Natural killer cell treated with Interleukin-12 subunit alpha and Interleukin-12 subunit beta and Interleukin-15 and Interleukin-18, amount 100 ng/mL, for 72 hours (primary cell): ENCODE measurements around the gene THY1. TPM values are rescaled to one million over a fixed set of nuclear protein-coding genes. Genes with fewer than 3 reads are reported as not detected.
"Not testable (repeated sequence)": the region's sequence is repeated elsewhere in the genome, so short reads cannot be mapped to it uniquely, and the experiment has no call there.

Experiments
- ATAC-seq, 2 donors: fragments of 150-1000 bp; cut with Tn5 transposase in 1 of 2; sonication (Bioruptor Pico), chemical (Tn5 transposase) in 1 of 2; 2 replicates each; pipeline ENCODE4 v1.10.0; 2021
- DNase-seq: peaks from one replicate; pipeline ENCODE4 v3.0.0; 2022; ENCODE audit warnings: low spot score
- H3K27ac Mint-ChIP-seq, 2 donors: 1 replicate in 1 of 2; 2 replicates in 1 of 2; pipeline ENCODE4 v1.8.0; 2022; ENCODE audit warnings: mixed read lengths in 2 of 2, mild to moderate bottlenecking in 1 of 2, moderate library complexity in 1 of 2
- H3K27me3 Mint-ChIP-seq, 2 donors: 1 replicate in 1 of 2; 2 replicates in 1 of 2; pipeline ENCODE4 v1.8.0; 2022; ENCODE audit warnings: mixed read lengths in 2 of 2
- H3K36me3 Mint-ChIP-seq: one replicate; pipeline ENCODE4 v1.8.0; 2022; ENCODE audit warnings: mixed read lengths
- H3K4me1 Mint-ChIP-seq, 2 donors: 1 replicate in 1 of 2; 2 replicates in 1 of 2; pipeline ENCODE4 v1.8.0; 2022; ENCODE audit warnings: low read depth in 2 of 2, mixed read lengths in 2 of 2, mild to moderate bottlenecking in 1 of 2
- H3K4me3 Mint-ChIP-seq: one replicate; pipeline ENCODE4 v1.8.0; 2022; ENCODE audit warnings: mixed read lengths
- H3K9me3 Mint-ChIP-seq: 2 replicates; pipeline ENCODE4 v1.8.0; 2022; ENCODE audit warnings: mixed read lengths
- total RNA-seq, 2 donors: library from RNA; stranded (reverse); gene quantifications; one replicate each; pipeline ENCODE4 v1.2.3, GENCODE V29; 2022

Gene THY1
- total RNA-seq, 2 donors from 2014 or later = not detected

DNA sequence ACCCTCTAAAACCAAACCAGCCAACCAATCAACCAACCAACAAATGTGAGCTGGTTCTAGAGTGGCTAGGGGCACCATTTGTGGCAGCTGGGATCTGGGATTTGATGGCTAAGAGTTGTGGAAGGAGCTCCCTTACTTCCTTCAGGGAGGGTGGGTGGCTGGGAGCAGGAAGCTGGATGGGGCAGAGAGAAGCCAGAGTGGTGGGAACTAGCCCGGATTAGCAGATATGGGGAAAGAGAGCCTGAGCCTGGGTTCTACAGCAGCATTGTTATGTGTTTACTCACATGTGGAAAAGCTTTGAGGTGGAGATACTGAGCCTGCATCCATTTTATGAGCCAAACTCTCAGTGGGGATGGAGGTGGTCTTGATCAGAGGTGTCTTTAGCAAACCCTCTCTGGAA lies 30.9 kb upstream of the THY1 start:
- H3K4me1 Mint-ChIP-seq = peaks cover 3 to 9% of the 10 kb centered on the region in 2 donors
- peaks cover 39 to 47% of the 10 kb centered on the region in 2 donors for H3K27me3 Mint-ChIP-seq
- no peak overlapping the region for H3K4me3 Mint-ChIP-seq
- no peak for ATAC-seq
- no peaks in the 10 kb centered on the region for H3K36me3 Mint-ChIP-seq
- no peak overlapping the region for H3K27ac Mint-ChIP-seq
- no peaks in the 10 kb centered on the region for H3K9me3 Mint-ChIP-seq
- no peak for DNase-seq

DNA sequence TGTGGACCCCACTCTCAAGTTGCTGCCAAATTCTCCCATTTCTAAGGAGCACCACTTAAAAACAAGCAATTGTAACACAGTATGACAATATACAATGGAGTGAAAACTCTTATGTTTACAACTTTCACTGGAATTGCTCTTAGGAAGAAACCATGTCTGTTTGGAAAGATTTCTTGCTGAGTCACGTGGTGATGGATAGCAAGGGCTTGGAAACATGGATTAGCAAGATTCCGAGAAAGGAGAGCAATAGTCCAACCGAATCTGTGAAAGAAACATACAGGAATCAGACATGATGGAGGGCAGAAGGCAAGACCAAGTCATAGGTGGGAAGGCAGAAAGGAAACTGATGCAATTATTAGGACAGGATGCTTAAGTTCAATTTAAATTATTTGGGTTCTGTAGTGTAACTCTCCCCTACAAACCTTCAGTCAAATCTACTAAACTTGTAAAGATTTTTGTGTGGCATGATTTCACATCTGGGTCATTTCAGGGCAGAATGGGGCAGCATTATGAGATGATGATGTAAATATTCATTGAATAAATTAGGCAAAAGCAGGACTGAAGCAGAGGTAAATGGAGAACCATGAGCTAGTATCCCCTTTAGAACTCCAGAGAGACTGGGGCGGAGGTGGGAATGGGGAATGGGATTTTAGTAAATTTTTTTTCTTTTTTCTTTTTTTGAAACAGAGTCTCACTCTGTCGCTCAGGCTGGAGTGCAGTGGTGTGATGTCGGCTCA lies 27.8 kb upstream of the THY1 start:
- peaks cover 48 to 75% of the 10 kb centered on the region in 2 donors for H3K27me3 Mint-ChIP-seq
- H3K27ac Mint-ChIP-seq = no peak overlapping the region
- H3K4me1 Mint-ChIP-seq = no peaks in the 10 kb centered on the region
- ATAC-seq = no peak
- H3K9me3 Mint-ChIP-seq = no peaks in the 10 kb centered on the region
- H3K4me3 Mint-ChIP-seq = no peak overlapping the region
- no peaks in the 10 kb centered on the region for H3K36me3 Mint-ChIP-seq
- DNase-seq = no peak

GRCh38 chr11:119449498-119449897 lies 26.5 kb upstream of the THY1 start:
- Mint-ChIP-seq H3K4me1 (no peaks in the 10 kb centered on the region), H3K9me3 (no peaks in the 10 kb centered on the region), H3K4me3 (no peak overlapping the region), H3K27ac (no peak overlapping the region), H3K36me3 (no peaks in the 10 kb centered on the region), H3K27me3 (peaks cover 57 to 80% of the 10 kb centered on the region in 2 donors)
- no peak for DNase-seq
- no peak for ATAC-seq

- Mint-ChIP-seq H3K9me3 (no peaks in the 10 kb centered on the region), H3K27ac (no peak overlapping the region), H3K4me3 (no peak overlapping the region), H3K4me1 (no peaks in the 10 kb centered on the region), H3K27me3 (peaks cover 59 to 90% of the 10 kb centered on the region in 2 donors), H3K36me3 (no peaks in the 10 kb centered on the region)
- DNase-seq (no peak), ATAC-seq (no peak)
These were observed 25.4 kb upstream of the THY1 start for GRCh38 chr11:119448380-119448779.

DNA sequence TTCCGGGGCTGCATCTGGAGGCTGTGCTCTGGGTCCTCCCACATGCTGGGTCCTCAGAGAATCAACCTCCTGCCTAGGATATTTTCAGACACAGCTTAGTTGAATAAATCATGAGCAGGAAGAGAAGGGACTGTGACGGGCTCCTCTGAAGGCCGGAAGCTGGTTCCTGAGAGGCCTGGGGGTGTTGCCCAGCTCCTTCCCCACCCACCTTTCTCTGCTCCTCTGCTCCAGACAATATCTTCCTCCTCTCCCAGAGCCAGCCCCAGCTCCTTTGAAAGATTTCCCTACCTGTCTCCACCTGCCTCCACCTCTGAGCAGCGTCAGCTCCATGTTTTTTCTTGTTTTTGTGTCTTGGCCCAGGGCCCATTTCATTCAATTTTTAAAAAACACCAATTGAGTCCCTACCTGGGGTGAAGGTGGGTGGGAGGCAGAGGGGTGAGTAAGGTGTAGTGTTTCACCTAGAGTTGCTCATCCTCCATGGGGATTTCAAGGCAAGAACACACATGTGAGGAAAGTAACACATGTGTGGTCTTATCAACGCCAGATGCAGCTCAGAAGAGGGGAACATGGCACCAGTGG lies 24.8 kb upstream of the THY1 start:
- Mint-ChIP-seq H3K27ac (no peak overlapping the region), H3K36me3 (no peaks in the 10 kb centered on the region), H3K4me3 (no peak overlapping the region), H3K9me3 (no peaks in the 10 kb centered on the region), H3K4me1 (peaks cover 0 to 1% of the 10 kb centered on the region in 2 donors), H3K27me3 (peaks cover 57 to 89% of the 10 kb centered on the region in 2 donors)
- ATAC-seq (peak in 1 of 2 donors; percentile 20), DNase-seq (no peak)

GRCh38 chr11:119446871-119447663 lies 24.1 kb upstream of the THY1 start:
- Mint-ChIP-seq H3K4me1 (peaks cover 2 to 5% of the 10 kb centered on the region in 2 donors), H3K4me3 (no peak overlapping the region), H3K27ac (no peak overlapping the region), H3K9me3 (no peaks in the 10 kb centered on the region), H3K27me3 (peaks cover 58 to 86% of the 10 kb centered on the region in 2 donors), H3K36me3 (no peaks in the 10 kb centered on the region)
- no peak for DNase-seq
- no peak for ATAC-seq

DNA sequence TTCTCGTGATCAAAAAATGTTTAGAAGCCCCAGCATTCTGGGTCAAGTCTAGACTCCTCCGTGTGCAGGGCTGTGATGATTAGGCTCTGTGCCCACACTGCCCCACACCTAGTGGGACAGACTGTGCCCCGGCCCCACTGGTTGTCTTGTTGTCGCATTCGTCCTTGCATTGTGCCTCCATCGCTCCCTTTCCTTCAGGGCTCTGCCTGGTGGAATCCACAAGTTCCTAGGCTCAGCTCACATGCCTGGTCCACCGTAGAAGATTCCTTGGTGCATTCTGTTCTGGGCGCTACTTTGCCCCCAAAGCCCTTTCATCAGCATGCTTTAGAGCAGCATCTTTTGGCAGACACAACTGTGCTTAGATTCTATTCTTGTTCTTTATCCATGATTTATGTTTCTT lies 23.5 kb upstream of the THY1 start:
- H3K27me3 Mint-ChIP-seq = peaks cover 54 to 79% of the 10 kb centered on the region in 2 donors
- no peaks in the 10 kb centered on the region for H3K36me3 Mint-ChIP-seq
- H3K4me3 Mint-ChIP-seq = no peak overlapping the region
- no peaks in the 10 kb centered on the region for H3K9me3 Mint-ChIP-seq
- peaks cover 6% of the 10 kb centered on the region in 2 donors for H3K4me1 Mint-ChIP-seq
- no peak for ATAC-seq
- no peak overlapping the region for H3K27ac Mint-ChIP-seq
- DNase-seq = no peak

DNA sequence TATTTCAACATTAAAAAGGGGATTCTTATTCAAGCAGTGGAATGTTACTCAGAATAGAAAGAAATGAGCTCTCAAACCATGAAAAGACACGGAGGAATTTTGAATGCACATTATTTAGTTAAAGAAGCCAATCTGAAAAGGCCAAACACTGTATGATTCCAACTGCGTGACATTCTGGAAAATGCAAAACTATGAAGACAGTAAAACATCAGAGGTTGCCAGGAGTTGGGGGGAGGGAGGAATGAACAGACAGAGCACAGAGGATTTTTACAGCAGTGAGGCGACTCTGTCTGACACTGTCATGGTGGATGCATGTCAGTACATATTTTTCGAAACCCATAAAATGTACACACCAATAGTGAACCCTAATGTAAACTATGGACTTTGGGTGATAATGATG lies 22.9 kb upstream of the THY1 start:
- DNase-seq (no peak), ATAC-seq (no peak)
- peaks cover 12% of the 10 kb centered on the region in 2 donors for H3K4me1 Mint-ChIP-seq
- H3K9me3 Mint-ChIP-seq = no peaks in the 10 kb centered on the region
- peaks cover 52 to 75% of the 10 kb centered on the region in 2 donors for H3K27me3 Mint-ChIP-seq
- no peaks in the 10 kb centered on the region for H3K36me3 Mint-ChIP-seq
- H3K27ac Mint-ChIP-seq = no peak overlapping the region
- H3K4me3 Mint-ChIP-seq = no peak overlapping the region

GRCh38 chr11:119445379-119445778 lies 22.4 kb upstream of the THY1 start:
- H3K27ac Mint-ChIP-seq = no peak overlapping the region
- H3K9me3 Mint-ChIP-seq = no peaks in the 10 kb centered on the region
- DNase-seq (no peak), ATAC-seq (no peak)
- peaks cover 48 to 70% of the 10 kb centered on the region in 2 donors for H3K27me3 Mint-ChIP-seq
- H3K36me3 Mint-ChIP-seq = no peaks in the 10 kb centered on the region
- peaks cover 16 to 17% of the 10 kb centered on the region in 2 donors for H3K4me1 Mint-ChIP-seq
- no peak overlapping the region for H3K4me3 Mint-ChIP-seq

DNA sequence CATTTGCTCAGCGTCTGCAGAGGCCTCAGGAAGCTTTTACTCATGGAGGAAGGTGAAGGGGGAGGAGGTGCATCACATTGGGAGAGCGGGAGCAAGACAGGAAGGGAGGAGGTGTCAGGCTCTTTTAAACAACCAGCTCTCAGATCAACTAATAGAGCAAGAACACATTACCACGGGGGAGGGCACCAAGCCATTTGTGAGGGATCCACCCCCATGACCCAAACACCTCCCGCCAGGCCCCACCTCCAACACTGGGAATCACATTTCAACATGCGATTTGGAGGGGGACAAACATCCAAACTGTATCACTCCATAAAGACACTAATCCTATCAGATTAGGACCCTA lies 18.9 kb upstream of the THY1 start:
- H3K36me3 Mint-ChIP-seq = peaks cover 4% of the 10 kb centered on the region
- no peak for DNase-seq
- ATAC-seq = no peak
- peak overlapping the region; percentile 45 for H3K4me3 Mint-ChIP-seq
- H3K4me1 Mint-ChIP-seq = peaks cover 17% of the 10 kb centered on the region in 2 donors
- H3K9me3 Mint-ChIP-seq = no peaks in the 10 kb centered on the region
- no peak overlapping the region for H3K27ac Mint-ChIP-seq
- peaks cover 40 to 50% of the 10 kb centered on the region in 2 donors for H3K27me3 Mint-ChIP-seq

GRCh38 chr11:119438599-119438998 lies 15.6 kb upstream of the THY1 start:
- Mint-ChIP-seq H3K27me3 (peaks cover 27 to 35% of the 10 kb centered on the region in 2 donors), H3K4me3 (no peak overlapping the region), H3K9me3 (no peaks in the 10 kb centered on the region), H3K27ac (no peak overlapping the region), H3K4me1 (peaks cover 17% of the 10 kb centered on the region in 2 donors), H3K36me3 (peaks cover 4% of the 10 kb centered on the region)
- DNase-seq = no peak
- no peak for ATAC-seq

GRCh38 chr11:119437521-119437920 lies 14.5 kb upstream of the THY1 start:
- Mint-ChIP-seq H3K4me1 (peaks cover 13 to 15% of the 10 kb centered on the region in 2 donors), H3K27me3 (peaks cover 26 to 29% of the 10 kb centered on the region in 2 donors)
- not testable (repeated sequence) for H3K27ac Mint-ChIP-seq, H3K9me3 Mint-ChIP-seq, H3K36me3 Mint-ChIP-seq, DNase-seq, ATAC-seq, H3K4me3 Mint-ChIP-seq

DNA sequence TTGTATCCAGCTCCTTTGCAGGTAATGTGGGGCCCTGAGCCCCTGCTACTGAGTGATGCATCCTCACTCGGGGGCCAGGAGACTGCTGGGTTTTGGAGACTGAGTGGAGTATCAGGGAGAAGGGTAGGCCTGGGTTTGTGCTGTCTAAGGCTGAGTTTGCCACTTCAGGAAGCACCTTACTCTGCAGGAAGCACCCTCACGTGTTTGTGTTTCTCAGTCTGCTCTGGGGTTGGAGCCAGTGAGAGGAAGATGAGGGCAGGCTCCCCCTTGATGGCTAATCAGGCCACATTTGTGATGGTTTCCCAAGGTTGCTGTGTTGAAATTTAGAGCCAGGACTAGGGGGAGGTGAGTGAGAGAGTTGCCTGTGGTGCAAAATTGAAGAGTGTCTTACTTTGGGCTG lies 13.7 kb upstream of the THY1 start:
- Mint-ChIP-seq H3K27ac (no peak overlapping the region), H3K36me3 (peaks cover 4% of the 10 kb centered on the region), H3K27me3 (peaks cover 31% of the 10 kb centered on the region in 2 donors), H3K4me3 (no peak overlapping the region), H3K9me3 (no peaks in the 10 kb centered on the region), H3K4me1 (peaks cover 12 to 13% of the 10 kb centered on the region in 2 donors)
- no peak for DNase-seq
- no peak for ATAC-seq

- DNase-seq = no peak
- H3K27me3 Mint-ChIP-seq = peaks cover 37% of the 10 kb centered on the region in 2 donors
- H3K36me3 Mint-ChIP-seq = peaks cover 4% of the 10 kb centered on the region
- ATAC-seq = no peak
- no peak overlapping the region for H3K4me3 Mint-ChIP-seq
- H3K4me1 Mint-ChIP-seq = peaks cover 7 to 8% of the 10 kb centered on the region in 2 donors
- no peaks in the 10 kb centered on the region for H3K9me3 Mint-ChIP-seq
- no peak overlapping the region for H3K27ac Mint-ChIP-seq
These were observed 13.1 kb upstream of the THY1 start for GRCh38 chr11:119436093-119436492.
